Loucy (cell line): ENCODE results near the gene CTSE.

Experiments
- H2AFZ ChIP-seq: fragments of 200-600 bp; sonication (generic); 2 replicates; pipeline ENCODE4 v1.6.0; 2016; ENCODE audit warnings: antibody characterized with exemption, mild to moderate bottlenecking, low read length, moderate library complexity
- H3F3A ChIP-seq: fragments of 200-600 bp; 2 replicates; pipeline ENCODE4 v1.6.0; 2016; ENCODE audit warnings: antibody characterized with exemption, low read depth, mild to moderate bottlenecking
- H3K27me3 ChIP-seq: fragments of 200-600 bp; sonication (generic); 2 replicates; pipeline ENCODE4 v1.6.1; 2014; ENCODE audit warnings: low read length, mild to moderate bottlenecking; ENCODE audit not compliant: insufficient read depth, poor library complexity, severe bottlenecking
- H3K36me3 ChIP-seq: fragments of 200-600 bp; sonication (generic); 2 replicates; pipeline ENCODE4 v1.6.1; 2016; ENCODE audit warnings: low read length; ENCODE audit not compliant: insufficient read depth
- H3K4me1 ChIP-seq: fragments of 200-600 bp; sonication (generic); 2 replicates; pipeline ENCODE4 v1.5.1; 2014; ENCODE audit warnings: low read length, mild to moderate bottlenecking; ENCODE audit not compliant: insufficient read depth, poor library complexity, severe bottlenecking
- H3K4me2 ChIP-seq: fragments of 200-600 bp; sonication (generic); 2 replicates; pipeline ENCODE4 v1.6.0; 2014; ENCODE audit warnings: antibody characterized with exemption, low read length, low read depth, mild to moderate bottlenecking; ENCODE audit not compliant: poor library complexity, severe bottlenecking
- H3K4me3 ChIP-seq: fragments of 200-600 bp; sonication (generic); 2 replicates; pipeline ENCODE4 v1.5.1; 2014; ENCODE audit warnings: low read length, mild to moderate bottlenecking, mixed read lengths; ENCODE audit not compliant: poor library complexity, severe bottlenecking
- H3K79me2 ChIP-seq: fragments of 200-600 bp; sonication (generic); 2 replicates; pipeline ENCODE4 v1.6.1; 2014; ENCODE audit warnings: low read length; ENCODE audit not compliant: insufficient read depth
- H3K9ac ChIP-seq: fragments of 200-600 bp; sonication (generic); 2 replicates; pipeline ENCODE4 v1.6.0; 2014; ENCODE audit warnings: mild to moderate bottlenecking, low read depth, low read length, moderate library complexity; ENCODE audit not compliant: poor library complexity, severe bottlenecking
- H3K9me2 ChIP-seq: fragments of 200-600 bp; sonication (generic); replicated peaks from 2 replicates; pipeline ENCODE4 v1.6.1; 2016; ENCODE audit warnings: low read depth, low read length, mixed read lengths
- H3K9me3 ChIP-seq: fragments of 200-600 bp; sonication (generic); 2 replicates; pipeline ENCODE4 v1.6.1; 2014; ENCODE audit warnings: mild to moderate bottlenecking, antibody characterized with exemption, low read length, low read depth; ENCODE audit not compliant: insufficient read depth
- H4K20me1 ChIP-seq: fragments of 200-600 bp; sonication (generic); 2 replicates; pipeline ENCODE4 v1.6.0; 2014; ENCODE audit warnings: antibody characterized with exemption, low read length, mild to moderate bottlenecking; ENCODE audit not compliant: insufficient read depth, poor library complexity, severe bottlenecking
- CTCF ChIP-seq: fragments of 200-600 bp; sonication (generic); conservative IDR thresholded peaks from 2 replicates; pipeline ENCODE4 v1.5.1; 2014; ENCODE audit warnings: mild to moderate bottlenecking, antibody characterized with exemption, low read length
- EZH2phosphoT487 ChIP-seq: fragments of 200-600 bp; IDR thresholded peaks from 2 replicates; pipeline ENCODE4 v1.6.1; 2018; ENCODE audit warnings: antibody characterized with exemption, mild to moderate bottlenecking, moderate library complexity, borderline replicate concordance

CTSE gene

GRCh38 chr1:206005778-206006180 lies 17.9 kb downstream of the CTSE start:
- 0 out of 2 replicates have a peak overlapping the region, but pooled peaks have one; percentile 21 for H2AFZ ChIP-seq
- H3K4me1 ChIP-seq: peaks cover 31% of the 10 kb centered on the region
- H3K9ac ChIP-seq: no peak overlapping the region

GRCh38 chr1:206005234-206005633 lies 18.5 kb downstream of the CTSE start:
- Histone ChIP-seq H2AFZ (no peak overlapping the region), H3K36me3 (no peaks in the 10 kb centered on the region), H3K4me1 (peaks cover 30% of the 10 kb centered on the region), H3F3A (no peaks in the 10 kb centered on the region), H3K79me2 (no peaks in the 10 kb centered on the region), H4K20me1 (no peaks in the 10 kb centered on the region), H3K4me3 (no peak overlapping the region), H3K9ac (no peak overlapping the region), H3K9me3 (no peaks in the 10 kb centered on the region), H3K9me2 (no peaks in the 10 kb centered on the region), H3K4me2 (no peak overlapping the region), H3K27me3 (no peaks in the 10 kb centered on the region)
- TF ChIP-seq CTCF (no peak), EZH2phosphoT487 (no peak)

More at GRCh38 chr1:206005778-206006180, 17.9 kb downstream of the CTSE start:
- TF ChIP-seq CTCF (no peak), EZH2phosphoT487 (no peak)
- Histone ChIP-seq H3K9me3 (no peaks in the 10 kb centered on the region), H3K4me2 (no peak overlapping the region), H3K79me2 (no peaks in the 10 kb centered on the region), H3K36me3 (no peaks in the 10 kb centered on the region), H3K9me2 (no peaks in the 10 kb centered on the region), H3K27me3 (no peaks in the 10 kb centered on the region), H3K4me3 (no peak overlapping the region), H4K20me1 (no peaks in the 10 kb centered on the region), H3F3A (no peaks in the 10 kb centered on the region)

GRCh38 chr1:206004826-206005225 lies 18.9 kb downstream of the CTSE start:
- no peaks in the 10 kb centered on the region for H3K9me2 ChIP-seq
- H3K79me2 ChIP-seq: no peaks in the 10 kb centered on the region
- no peak overlapping the region for H3K4me2 ChIP-seq
- H4K20me1 ChIP-seq: no peaks in the 10 kb centered on the region
- H2AFZ ChIP-seq: no peak overlapping the region
- H3K9ac ChIP-seq: no peak overlapping the region
- no peaks in the 10 kb centered on the region for H3F3A ChIP-seq
- H3K4me1 ChIP-seq: peaks cover 26% of the 10 kb centered on the region
- H3K4me3 ChIP-seq: no peak overlapping the region
- no peaks in the 10 kb centered on the region for H3K27me3 ChIP-seq
- TF ChIP-seq CTCF: no peak
- no peak for TF ChIP-seq EZH2phosphoT487
- no peaks in the 10 kb centered on the region for H3K9me3 ChIP-seq
- H3K36me3 ChIP-seq: no peaks in the 10 kb centered on the region
